Peyer's patch (tissue), 4 donors: Measurements from ENCODE around the gene PLEKHA3. TPM values are rescaled to one million over a fixed set of nuclear protein-coding genes. Genes with fewer than 3 reads are reported as not detected.
A peak's percentile ranks its signal among the peaks of the same experiment; 100 is the strongest.

Source experiments
- DNase-seq, 3 donors: peaks; one replicate each; pipeline ENCODE4 v3.0.0-alpha.2; 2017 to 2019
- H3K27ac ChIP-seq, 4 donors: fragments of 200-600 bp; sonication (generic); one replicate each; pipeline ENCODE4 v1.5.1; 2016 to 2019
- H3K27me3 ChIP-seq, 2 donors: fragments of 200-600 bp; sonication (generic); one replicate each; pipeline ENCODE4 v1.5.1; 2019
- H3K36me3 ChIP-seq, 3 donors: fragments of 200-600 bp; sonication (generic); one replicate each; pipeline ENCODE4 v1.5.1; 2016 to 2019
- H3K4me1 ChIP-seq, 4 donors: fragments of 200-600 bp; sonication (generic); one replicate each; pipeline ENCODE4 v1.5.1; 2016 to 2019
- H3K4me3 ChIP-seq, 4 donors: fragments of 200-600 bp; sonication (generic); 1 replicate in 3 of 4; 2 replicates in 1 of 4; pipeline ENCODE4 v1.5.1; 2016 to 2019; ENCODE audit warnings: mild to moderate bottlenecking in 1 of 4
- H3K9me3 ChIP-seq, 4 donors: fragments of 200-600 bp; sonication (generic); one replicate each; pipeline ENCODE4 v1.5.1; 2016 to 2019; ENCODE audit warnings: mild to moderate bottlenecking in 1 of 4
- POLR2A ChIP-seq, 2 donors: fragments of 450-650 bp; IDR thresholded peaks; one replicate each; pipeline ENCODE4 v1.5.1; 2017; ENCODE audit warnings: antibody characterized with exemption in 2 of 2, mild to moderate bottlenecking in 2 of 2, moderate library complexity in 2 of 2
- total RNA-seq, 4 donors: library from RNA; depleted of rRNA; stranded (reverse); fragments of >200 nt; gene quantifications; one replicate each; pipeline ENCODE4 v1.1.0, GENCODE V29; 2016
- TF ChIP-seq, protein P1 (sequence below), 6 experiments: fragments of 450-650 bp in 4 of 6; fragments of 200-600 bp in 2 of 6; sonication (generic) in 1 of 6; IDR thresholded peaks; one replicate each; pipeline ENCODE4 v1.5.1; 2017 to 2019; ENCODE audit warnings: antibody characterized with exemption in 6 of 6, mild to moderate bottlenecking in 3 of 6, moderate library complexity in 1 of 6

PLEKHA3 gene
- total RNA-seq, 4 donors from 2014 or later, result 7.4 to 13.3 (median 8.6) TPM

DNA sequence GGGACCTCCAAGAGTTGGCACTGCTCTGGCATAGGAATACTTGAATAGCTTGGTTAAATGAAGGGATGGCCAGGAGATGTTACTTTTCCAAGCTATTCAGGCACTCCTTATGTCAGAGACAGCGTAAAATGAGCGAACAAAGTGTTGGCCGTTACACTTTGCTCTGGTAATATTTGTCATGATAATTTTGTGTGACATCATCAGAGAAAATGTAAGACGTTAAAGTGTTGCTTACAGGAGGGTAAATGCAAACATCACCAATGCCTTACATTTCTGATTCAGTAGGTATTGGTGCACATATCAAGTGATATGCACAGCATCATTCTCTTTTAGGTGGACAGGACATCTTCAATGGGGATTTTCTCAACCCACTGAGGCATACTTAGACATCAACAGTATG is 46.0 kb downstream of the PLEKHA3 start:
- TF ChIP-seq POLR2A (IDR thresholded peaks at IDR 0.05), result no peak
- TF ChIP-seq, protein P1, sequence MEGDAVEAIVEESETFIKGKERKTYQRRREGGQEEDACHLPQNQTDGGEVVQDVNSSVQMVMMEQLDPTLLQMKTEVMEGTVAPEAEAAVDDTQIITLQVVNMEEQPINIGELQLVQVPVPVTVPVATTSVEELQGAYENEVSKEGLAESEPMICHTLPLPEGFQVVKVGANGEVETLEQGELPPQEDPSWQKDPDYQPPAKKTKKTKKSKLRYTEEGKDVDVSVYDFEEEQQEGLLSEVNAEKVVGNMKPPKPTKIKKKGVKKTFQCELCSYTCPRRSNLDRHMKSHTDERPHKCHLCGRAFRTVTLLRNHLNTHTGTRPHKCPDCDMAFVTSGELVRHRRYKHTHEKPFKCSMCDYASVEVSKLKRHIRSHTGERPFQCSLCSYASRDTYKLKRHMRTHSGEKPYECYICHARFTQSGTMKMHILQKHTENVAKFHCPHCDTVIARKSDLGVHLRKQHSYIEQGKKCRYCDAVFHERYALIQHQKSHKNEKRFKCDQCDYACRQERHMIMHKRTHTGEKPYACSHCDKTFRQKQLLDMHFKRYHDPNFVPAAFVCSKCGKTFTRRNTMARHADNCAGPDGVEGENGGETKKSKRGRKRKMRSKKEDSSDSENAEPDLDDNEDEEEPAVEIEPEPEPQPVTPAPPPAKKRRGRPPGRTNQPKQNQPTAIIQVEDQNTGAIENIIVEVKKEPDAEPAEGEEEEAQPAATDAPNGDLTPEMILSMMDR (IDR thresholded peaks at IDR 0.05), result no peak
- H3K27me3 ChIP-seq, result no peaks in the 10 kb centered on the region
- H3K36me3 ChIP-seq, result no peaks in the 10 kb centered on the region
- H3K27ac ChIP-seq, result no peak overlapping the region
- H3K4me3 ChIP-seq, result no peak overlapping the region
- no peaks in the 10 kb centered on the region for H3K4me1 ChIP-seq
- H3K9me3 ChIP-seq, result no peaks in the 10 kb centered on the region
- DNase-seq, result no peak

GRCh38 chr2:178527592-178527991 is 47.3 kb downstream of the PLEKHA3 start:
- no peaks in the 10 kb centered on the region for H3K27me3 ChIP-seq
- TF ChIP-seq, protein P1 (IDR thresholded peaks at IDR 0.05), result no peak
- TF ChIP-seq POLR2A (IDR thresholded peaks at IDR 0.05), result no peak
- H3K27ac ChIP-seq, result no peak overlapping the region
- DNase-seq, result no peak
- H3K4me1 ChIP-seq, result no peaks in the 10 kb centered on the region
- H3K4me3 ChIP-seq, result no peak overlapping the region
- H3K9me3 ChIP-seq, result no peaks in the 10 kb centered on the region
- H3K36me3 ChIP-seq, result peaks cover 0 to 13% (median 0%) of the 10 kb centered on the region in 3 donors

DNA sequence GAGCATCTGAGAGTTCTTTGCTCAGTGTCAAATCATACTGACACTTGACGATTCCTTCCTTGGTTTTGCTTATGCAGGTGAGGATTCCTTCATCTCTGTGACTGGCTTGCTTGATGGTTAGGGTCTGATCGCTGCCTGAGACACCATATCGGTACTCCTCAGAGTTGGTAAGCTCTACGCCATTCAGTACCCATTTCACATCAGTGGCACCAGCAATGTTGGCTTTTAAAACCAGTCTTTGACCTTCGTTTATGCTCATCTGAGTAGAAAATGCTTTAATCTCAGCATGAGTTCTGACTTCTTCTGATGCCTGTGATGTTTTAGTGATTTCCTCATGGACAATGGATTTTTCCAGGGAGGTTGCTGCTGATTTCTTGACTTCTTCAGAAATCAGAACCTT is 48.4 kb downstream of the PLEKHA3 start:
- H3K27me3 ChIP-seq, result no peaks in the 10 kb centered on the region
- H3K36me3 ChIP-seq, result peaks cover 0 to 17% (median 0%) of the 10 kb centered on the region in 3 donors
- no peaks in the 10 kb centered on the region for H3K4me1 ChIP-seq
- H3K4me3 ChIP-seq, result no peak overlapping the region
- no peaks in the 10 kb centered on the region for H3K9me3 ChIP-seq
- TF ChIP-seq POLR2A (IDR thresholded peaks at IDR 0.05), result no peak
- H3K27ac ChIP-seq, result no peak overlapping the region
- DNase-seq, result no peak

GRCh38 chr2:178529194-178529593 is 48.9 kb downstream of the PLEKHA3 start:
- H3K36me3 ChIP-seq, result peaks cover 0 to 23% (median 0%) of the 10 kb centered on the region in 3 donors
- TF ChIP-seq POLR2A (IDR thresholded peaks at IDR 0.05), result no peak
- TF ChIP-seq, protein P1 (IDR thresholded peaks at IDR 0.05), result no peak
- H3K4me3 ChIP-seq, result no peak overlapping the region
- H3K4me1 ChIP-seq, result no peaks in the 10 kb centered on the region
- no peaks in the 10 kb centered on the region for H3K9me3 ChIP-seq
- H3K27ac ChIP-seq, result no peak overlapping the region
- no peaks in the 10 kb centered on the region for H3K27me3 ChIP-seq
- DNase-seq, result no peak

DNA sequence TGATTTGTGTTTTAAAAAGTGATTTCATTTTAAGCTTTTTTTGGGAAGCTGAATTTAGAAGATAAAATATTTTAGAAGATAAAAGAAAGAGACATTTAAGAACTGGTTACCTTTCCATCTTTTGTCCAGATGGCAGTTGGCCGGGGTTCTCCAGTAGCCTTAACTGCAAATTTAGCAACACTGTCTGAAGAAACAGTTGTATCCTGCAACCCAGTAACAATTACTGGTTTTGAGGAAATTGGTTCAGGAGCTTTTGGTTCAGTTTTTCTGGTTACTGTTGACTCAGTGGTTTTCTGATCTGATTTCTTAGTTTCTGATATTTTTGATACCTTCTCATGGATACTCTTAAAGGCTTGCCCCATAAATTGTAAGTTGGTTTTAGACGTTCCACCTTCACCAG is 49.9 kb downstream of the PLEKHA3 start:
- TF ChIP-seq, protein P1 (IDR thresholded peaks at IDR 0.05), result no peak
- no peak for TF ChIP-seq POLR2A (IDR thresholded peaks at IDR 0.05)
- Histone ChIP-seq H3K4me1 (no peaks in the 10 kb centered on the region), H3K36me3 (peaks cover 0 to 27% (median 0%) of the 10 kb centered on the region in 3 donors), H3K27ac (no peak overlapping the region), H3K27me3 (no peaks in the 10 kb centered on the region), H3K4me3 (no peak overlapping the region), H3K9me3 (no peaks in the 10 kb centered on the region)
- DNase-seq, result no peak

GRCh38 chr2:178530625-178531142 is 50.4 kb downstream of the PLEKHA3 start:
- H3K27ac ChIP-seq, result peak overlapping the region in 1 of 4 donors; percentile 7
- DNase-seq, result no peak
- no peak overlapping the region for H3K4me3 ChIP-seq
- no peaks in the 10 kb centered on the region for H3K27me3 ChIP-seq
- H3K9me3 ChIP-seq, result no peaks in the 10 kb centered on the region
- H3K4me1 ChIP-seq, result no peaks in the 10 kb centered on the region
- peaks cover 0 to 30% (median 0%) of the 10 kb centered on the region in 3 donors for H3K36me3 ChIP-seq
- TF ChIP-seq, protein P1 (IDR thresholded peaks at IDR 0.05), result no peak
- no peak for TF ChIP-seq POLR2A (IDR thresholded peaks at IDR 0.05)
